C1 segment of cervical spinal cord (tissue), 14 donors: Measurements from ENCODE around the gene DNAH9.

Experiments used
- DNase-seq, 14 donors: peaks; one replicate each; lab custom pipeline; 2025; lab: John Stamatoyannopoulos, UW

Gene DNAH9

GRCh38 chr17:11589716-11590115 lies 8.6 kb upstream of the DNAH9 start:
- DNase-seq = no peak

GRCh38 chr17:11601661-11602060 lies 3.4 kb downstream of the DNAH9 start:
- DNase-seq = no peak

- peak in 2 of 14 donors; percentile 0 to 1 for DNase-seq
Observed at GRCh38 chr17:11608396-11608795, 10.1 kb downstream of the DNAH9 start.

- no peak for DNase-seq
Observed at GRCh38 chr17:11610999-11611566, 12.8 kb downstream of the DNAH9 start.

- DNase-seq = no peak
Observed at GRCh38 chr17:11612956-11613355, 14.7 kb downstream of the DNAH9 start.

- peak in 1 of 14 donors; percentile 8 for DNase-seq
Observed at GRCh38 chr17:11618861-11619566, 20.7 kb downstream of the DNAH9 start.

GRCh38 chr17:11622492-11622891 lies 24.2 kb downstream of the DNAH9 start:
- no peak for DNase-seq

GRCh38 chr17:11624976-11625375 lies 26.7 kb downstream of the DNAH9 start:
- no peak for DNase-seq

- no peak for DNase-seq
Observed at GRCh38 chr17:11625878-11626277, 27.6 kb downstream of the DNAH9 start.

- DNase-seq = no peak
Observed at GRCh38 chr17:11627301-11627940, 29.2 kb downstream of the DNAH9 start.

- no peak for DNase-seq
Observed at GRCh38 chr17:11628374-11628773, 30.1 kb downstream of the DNAH9 start.

GRCh38 chr17:11628831-11629230 lies 30.6 kb downstream of the DNAH9 start:
- no peak for DNase-seq

- no peak for DNase-seq
Observed at GRCh38 chr17:11636771-11637170, 38.5 kb downstream of the DNAH9 start.

- DNase-seq = no peak
Observed at GRCh38 chr17:11637796-11638195, 39.5 kb downstream of the DNAH9 start.

GRCh38 chr17:11638700-11639265 lies 40.5 kb downstream of the DNAH9 start:
- no peak for DNase-seq

GRCh38 chr17:11639736-11640462 lies 41.6 kb downstream of the DNAH9 start:
- DNase-seq = no peak

GRCh38 chr17:11640463-11640814 lies 42.2 kb downstream of the DNAH9 start:
- DNase-seq = no peak

- no peak for DNase-seq
Observed at GRCh38 chr17:11641521-11642275, 43.4 kb downstream of the DNAH9 start.

GRCh38 chr17:11642655-11643054 lies 44.4 kb downstream of the DNAH9 start:
- no peak for DNase-seq

- no peak for DNase-seq
Observed at GRCh38 chr17:11643851-11644250, 45.6 kb downstream of the DNAH9 start.
